ENCODE results near the gene PPDPF.

The PPDPF gene

GRCh38 chr20:63500902-63501817, 19.4 kb upstream of the PPDPF start:
- Histone ChIP-seq H3K4me1 (ENCODE audit: control insufficient read depth, insufficient read depth, low read length) (no peaks in the 10 kb centered on the region), H3K9me3 (ENCODE audit: control insufficient read depth, low read length) (no peaks in the 10 kb centered on the region), H3K36me3 (ENCODE audit: control insufficient read depth, insufficient read depth, low read length) (no peaks in the 10 kb centered on the region), H3K27me3 (ENCODE audit: control insufficient read depth, insufficient read depth, low read length, poor library complexity, severe bottlenecking) (peaks cover 61% of the 10 kb centered on the region), H3K27ac (ENCODE audit: insufficient read depth, low read depth, low read length, poor library complexity, severe bottlenecking) (no peak overlapping the region), H3K4me3 (ENCODE audit: insufficient read depth, low read depth, low read length) (no peak overlapping the region)
- WGBS, 2 experiments: 86 to 90% methylated on average over 27 of the region's 27 CpGs

GRCh38 chr20:63501818-63502670, 18.5 kb upstream of the PPDPF start:
- no peaks in the 10 kb centered on the region for H3K4me1 ChIP-seq (ENCODE audit: control insufficient read depth, insufficient read depth, low read length)
- no peak overlapping the region for H3K4me3 ChIP-seq (ENCODE audit: insufficient read depth, low read depth, low read length)
- H3K36me3 ChIP-seq (ENCODE audit: control insufficient read depth, insufficient read depth, low read length): no peaks in the 10 kb centered on the region
- no peak overlapping the region for H3K27ac ChIP-seq (ENCODE audit: insufficient read depth, low read depth, low read length, poor library complexity, severe bottlenecking)
- no peaks in the 10 kb centered on the region for H3K9me3 ChIP-seq (ENCODE audit: control insufficient read depth, low read length)
- peaks cover 52% of the 10 kb centered on the region for H3K27me3 ChIP-seq (ENCODE audit: control insufficient read depth, insufficient read depth, low read length, poor library complexity, severe bottlenecking)
- WGBS, 2 experiments: 32 to 34% methylated on average over 26 of the region's 26 CpGs

GRCh38 chr20:63502671-63503172, 17.8 kb upstream of the PPDPF start:
- H3K36me3 ChIP-seq (ENCODE audit: control insufficient read depth, insufficient read depth, low read length): no peaks in the 10 kb centered on the region
- no peak overlapping the region for H3K27ac ChIP-seq (ENCODE audit: insufficient read depth, low read depth, low read length, poor library complexity, severe bottlenecking)
- no peak overlapping the region for H3K4me3 ChIP-seq (ENCODE audit: insufficient read depth, low read depth, low read length)
- H3K4me1 ChIP-seq (ENCODE audit: control insufficient read depth, insufficient read depth, low read length): no peaks in the 10 kb centered on the region
- no peaks in the 10 kb centered on the region for H3K9me3 ChIP-seq (ENCODE audit: control insufficient read depth, low read length)
- 72 to 77% methylated on average over 15 of the region's 15 CpGs for WGBS, 2 experiments
- H3K27me3 ChIP-seq (ENCODE audit: control insufficient read depth, insufficient read depth, low read length, poor library complexity, severe bottlenecking): peaks cover 46% of the 10 kb centered on the region

GRCh38 chr20:63503524-63503923, 17.0 kb upstream of the PPDPF start:
- Histone ChIP-seq H3K27me3 (ENCODE audit: control insufficient read depth, insufficient read depth, low read length, poor library complexity, severe bottlenecking) (peaks cover 38% of the 10 kb centered on the region), H3K4me1 (ENCODE audit: control insufficient read depth, insufficient read depth, low read length) (no peaks in the 10 kb centered on the region), H3K36me3 (ENCODE audit: control insufficient read depth, insufficient read depth, low read length) (no peaks in the 10 kb centered on the region), H3K27ac (ENCODE audit: insufficient read depth, low read depth, low read length, poor library complexity, severe bottlenecking) (no peak overlapping the region), H3K4me3 (ENCODE audit: insufficient read depth, low read depth, low read length) (no peak overlapping the region), H3K9me3 (ENCODE audit: control insufficient read depth, low read length) (no peaks in the 10 kb centered on the region)
- WGBS, 2 experiments: 68 to 75% methylated on average over 7 of the region's 7 CpGs

- 92% methylated on average over 9 of the region's 9 CpGs for WGBS, 2 experiments
- Histone ChIP-seq H3K36me3 (ENCODE audit: control insufficient read depth, insufficient read depth, low read length) (no peaks in the 10 kb centered on the region), H3K4me1 (ENCODE audit: control insufficient read depth, insufficient read depth, low read length) (no peaks in the 10 kb centered on the region), H3K9me3 (ENCODE audit: control insufficient read depth, low read length) (no peaks in the 10 kb centered on the region), H3K27me3 (ENCODE audit: control insufficient read depth, insufficient read depth, low read length, poor library complexity, severe bottlenecking) (peaks cover 26% of the 10 kb centered on the region), H3K27ac (ENCODE audit: insufficient read depth, low read depth, low read length, poor library complexity, severe bottlenecking) (no peak overlapping the region), H3K4me3 (ENCODE audit: insufficient read depth, low read depth, low read length) (no peak overlapping the region)
Measured at GRCh38 chr20:63504642-63505041, 15.9 kb upstream of the PPDPF start.

- Histone ChIP-seq H3K4me3 (ENCODE audit: insufficient read depth, low read depth, low read length) (no peak overlapping the region), H3K27ac (ENCODE audit: insufficient read depth, low read depth, low read length, poor library complexity, severe bottlenecking) (no peak overlapping the region), H3K9me3 (ENCODE audit: control insufficient read depth, low read length) (no peaks in the 10 kb centered on the region), H3K36me3 (ENCODE audit: control insufficient read depth, insufficient read depth, low read length) (no peaks in the 10 kb centered on the region), H3K4me1 (ENCODE audit: control insufficient read depth, insufficient read depth, low read length) (no peaks in the 10 kb centered on the region), H3K27me3 (ENCODE audit: control insufficient read depth, insufficient read depth, low read length, poor library complexity, severe bottlenecking) (peaks cover 20% of the 10 kb centered on the region)
- whole genome bisulfite sequencing, 2 experiments: 86 to 89% methylated on average over 8 of the region's 8 CpGs
Measured at GRCh38 chr20:63505281-63505680, 15.3 kb upstream of the PPDPF start.

GRCh38 chr20:63505723-63506122, 14.8 kb upstream of the PPDPF start:
- no peak overlapping the region for H3K27ac ChIP-seq (ENCODE audit: insufficient read depth, low read depth, low read length, poor library complexity, severe bottlenecking)
- H3K9me3 ChIP-seq (ENCODE audit: control insufficient read depth, low read length): no peaks in the 10 kb centered on the region
- no peaks in the 10 kb centered on the region for H3K36me3 ChIP-seq (ENCODE audit: control insufficient read depth, insufficient read depth, low read length)
- WGBS, 2 experiments: 92 to 94% methylated on average over 12 of the region's 12 CpGs
- no peak overlapping the region for H3K4me3 ChIP-seq (ENCODE audit: insufficient read depth, low read depth, low read length)
- H3K4me1 ChIP-seq (ENCODE audit: control insufficient read depth, insufficient read depth, low read length): no peaks in the 10 kb centered on the region
- peaks cover 16% of the 10 kb centered on the region for H3K27me3 ChIP-seq (ENCODE audit: control insufficient read depth, insufficient read depth, low read length, poor library complexity, severe bottlenecking)

GRCh38 chr20:63507083-63507743, 13.4 kb upstream of the PPDPF start:
- Histone ChIP-seq H3K4me3 (ENCODE audit: insufficient read depth, low read depth, low read length) (no peak overlapping the region), H3K36me3 (ENCODE audit: control insufficient read depth, insufficient read depth, low read length) (no peaks in the 10 kb centered on the region), H3K9me3 (ENCODE audit: control insufficient read depth, low read length) (no peaks in the 10 kb centered on the region), H3K4me1 (ENCODE audit: control insufficient read depth, insufficient read depth, low read length) (no peaks in the 10 kb centered on the region), H3K27ac (ENCODE audit: insufficient read depth, low read depth, low read length, poor library complexity, severe bottlenecking) (no peak overlapping the region), H3K27me3 (ENCODE audit: control insufficient read depth, insufficient read depth, low read length, poor library complexity, severe bottlenecking) (peaks cover 4% of the 10 kb centered on the region)
- WGBS, 2 experiments: 90 to 91% methylated on average over 30 of the region's 30 CpGs

GRCh38 chr20:63508072-63508768, 12.3 kb upstream of the PPDPF start:
- H3K4me3 ChIP-seq (ENCODE audit: insufficient read depth, low read depth, low read length): no peak overlapping the region
- H3K4me1 ChIP-seq (ENCODE audit: control insufficient read depth, insufficient read depth, low read length): no peaks in the 10 kb centered on the region
- H3K27ac ChIP-seq (ENCODE audit: insufficient read depth, low read depth, low read length, poor library complexity, severe bottlenecking): no peak overlapping the region
- H3K36me3 ChIP-seq (ENCODE audit: control insufficient read depth, insufficient read depth, low read length): no peaks in the 10 kb centered on the region
- H3K27me3 ChIP-seq (ENCODE audit: control insufficient read depth, insufficient read depth, low read length, poor library complexity, severe bottlenecking): no peaks in the 10 kb centered on the region
- no peaks in the 10 kb centered on the region for H3K9me3 ChIP-seq (ENCODE audit: control insufficient read depth, low read length)
- WGBS, 2 experiments: 94 to 95% methylated on average over 33 of the region's 33 CpGs
